Stimulated activated CD4-positive, alpha-beta T cell treated with anti-CD3 and anti-CD28 coated beads, Interleukin-1b, Interleukin-23, amount 100 ng/mL, for 1 hour (primary cell): ENCODE measurements around the gene RHOA.
A peak's percentile ranks its signal among the peaks of the same experiment; 100 is the strongest.
"Not testable (repeated sequence)": the region's sequence is repeated elsewhere in the genome, so short reads cannot be mapped to it uniquely, and the experiment has no call there.

ENCODE experiments used
- DNase-seq, 2 donors: peaks; one replicate each; pipeline ENCODE4 v3.0.0-alpha.2; 2020; ENCODE audit warnings: low read depth in 2 of 2

Gene RHOA

DNA sequence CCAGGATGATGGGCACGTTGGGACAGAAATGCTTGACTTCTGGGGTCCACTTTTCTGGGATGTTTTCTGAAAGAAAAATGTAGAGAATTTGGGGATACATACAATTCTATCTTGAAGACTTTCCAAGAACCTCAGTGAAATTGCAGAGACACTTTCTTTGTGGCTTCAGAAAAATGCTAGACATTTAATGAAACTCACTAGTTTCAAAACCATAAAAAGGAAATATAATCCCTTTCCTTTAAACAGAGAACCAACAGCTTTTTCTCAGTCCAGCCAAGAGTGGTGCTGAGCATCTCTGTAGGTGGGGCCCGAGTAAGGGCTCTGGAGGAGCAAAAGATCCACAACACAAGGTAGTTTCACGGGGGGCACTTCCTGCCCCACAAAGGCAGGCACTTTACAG lies 49.2 kb downstream of the RHOA start:
- no peak for DNase-seq

DNA sequence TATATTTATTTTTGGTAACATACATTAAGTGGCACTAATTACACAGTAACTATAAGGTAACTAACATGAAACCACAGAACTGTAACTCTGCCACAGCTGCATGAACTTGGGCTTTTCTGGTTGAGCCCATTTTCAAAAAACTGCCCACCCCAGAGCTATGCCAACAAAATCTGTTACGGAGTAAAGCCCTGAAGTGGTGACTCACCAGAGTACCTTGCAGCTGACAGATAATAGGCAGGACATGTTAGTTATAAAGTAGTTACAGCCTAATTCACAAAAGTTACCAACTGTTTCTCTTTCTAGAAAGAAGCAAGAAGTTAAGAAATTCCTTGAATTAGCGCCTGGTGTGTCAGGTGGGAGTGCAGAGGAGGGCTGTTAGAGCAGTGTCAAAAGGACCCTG lies 52.2 kb downstream of the RHOA start:
- DNase-seq: no peak

DNA sequence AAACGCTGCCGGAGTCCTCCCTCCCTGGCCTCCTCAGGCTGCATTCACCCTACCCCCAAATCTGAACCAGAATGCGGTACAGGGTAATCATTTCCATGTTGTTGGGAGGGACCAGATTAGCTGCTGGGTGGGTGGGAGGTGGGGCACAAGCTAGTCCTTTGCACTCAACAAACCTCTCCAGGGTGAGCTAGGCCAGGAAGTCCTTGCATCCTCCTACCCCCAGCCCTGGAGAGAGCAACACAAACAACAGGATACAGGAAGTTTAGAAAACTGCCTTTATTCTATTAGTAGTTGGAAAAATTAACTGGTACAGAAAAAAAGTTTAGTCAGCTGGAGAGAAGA lies 52.9 kb downstream of the RHOA start:
- no peak for DNase-seq

DNA sequence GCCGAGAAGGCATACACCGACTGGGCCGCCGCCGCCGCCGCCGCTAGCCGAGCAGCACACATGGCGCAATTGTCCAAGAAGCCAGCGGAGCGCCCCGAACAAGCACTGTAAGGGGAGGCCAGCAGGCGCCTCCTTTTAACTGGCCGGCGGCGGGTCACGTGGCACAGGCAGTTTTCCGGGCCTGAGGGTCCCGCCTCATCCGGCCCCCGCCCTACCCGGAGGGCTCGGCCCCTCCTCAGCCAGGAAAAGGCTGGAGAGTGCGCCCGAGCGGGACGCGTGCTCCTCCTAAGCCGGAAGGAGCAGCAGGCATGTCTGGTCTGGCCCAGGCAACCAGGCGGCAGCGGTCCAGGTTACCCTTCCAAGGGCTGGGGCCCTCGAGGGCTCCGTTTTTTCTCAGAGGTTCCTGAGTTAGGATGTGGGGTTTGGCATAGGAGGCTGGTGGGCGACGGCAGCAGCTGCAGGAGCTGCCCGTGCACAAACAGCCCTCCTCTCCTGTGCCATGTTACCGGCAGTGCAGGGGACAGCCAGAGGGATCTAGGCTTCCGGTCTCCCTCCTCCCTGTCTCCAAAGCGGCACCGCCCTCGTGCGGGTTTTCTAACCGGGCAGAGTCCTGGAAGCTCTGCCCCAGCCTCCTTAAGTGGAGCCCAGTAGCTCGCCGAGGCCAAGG lies 53.4 kb downstream of the RHOA start, which contains the start of gene GPX1:
TSS of gene GPX1 (minus strand) at position 137 of the 667 bp plus-strand sequence. CDS start at position 62, 75 bp downstream.
- peak; percentile 39 to 42 for DNase-seq

DNA sequence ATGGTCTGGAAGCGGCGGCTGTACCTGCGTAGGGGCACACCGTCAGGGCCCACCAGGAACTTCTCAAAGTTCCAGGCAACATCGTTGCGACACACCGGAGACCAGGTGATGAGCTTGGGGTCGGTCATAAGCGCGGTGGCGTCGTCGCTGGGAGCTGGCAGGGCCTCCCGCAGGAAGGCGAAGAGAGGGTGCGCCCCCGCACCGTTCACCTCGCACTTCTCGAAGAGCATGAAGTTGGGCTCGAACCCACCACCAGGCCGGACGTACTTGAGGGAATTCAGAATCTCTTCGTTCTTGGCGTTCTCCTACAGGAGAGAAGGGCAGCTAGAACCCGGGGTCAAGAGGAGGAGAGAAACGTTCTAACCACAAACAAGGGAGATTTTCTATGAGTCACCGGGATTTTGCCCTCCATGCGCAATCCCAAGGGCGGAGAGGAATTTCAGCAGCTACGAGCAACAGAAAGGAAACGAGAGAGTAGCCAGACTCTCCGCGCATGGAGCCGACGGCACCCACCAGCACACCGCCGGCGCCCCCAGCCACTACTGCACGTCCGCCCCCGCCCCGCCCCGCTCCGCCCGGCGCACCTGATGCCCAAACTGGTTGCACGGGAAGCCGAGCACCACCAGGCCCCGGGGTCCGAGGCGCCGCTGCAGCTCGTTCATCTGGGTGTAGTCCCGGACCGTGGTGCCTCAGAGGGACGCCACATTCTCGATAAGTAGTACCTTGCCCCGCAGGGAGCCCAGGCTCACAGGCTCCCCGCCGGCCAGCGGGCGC lies 54.1 kb downstream of the RHOA start:
- not testable (repeated sequence) for DNase-seq

DNA sequence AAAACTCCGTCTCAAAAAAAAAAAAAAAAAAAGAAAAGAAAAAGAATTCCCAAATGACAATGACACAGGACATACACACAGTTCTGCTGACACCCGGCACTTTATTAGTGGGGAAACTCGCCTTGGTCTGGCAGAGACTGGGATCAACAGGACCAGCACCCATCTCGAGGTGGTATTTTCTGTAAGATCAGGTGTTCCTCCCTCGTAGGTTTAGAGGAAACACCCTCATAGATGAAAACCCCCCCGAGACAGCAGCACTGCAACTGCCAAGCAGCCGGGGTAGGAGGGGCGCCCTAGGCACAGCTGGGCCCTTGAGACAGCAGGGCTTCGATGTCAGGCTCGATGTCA lies 54.7 kb downstream of the RHOA start:
- not testable (repeated sequence) for DNase-seq

DNA sequence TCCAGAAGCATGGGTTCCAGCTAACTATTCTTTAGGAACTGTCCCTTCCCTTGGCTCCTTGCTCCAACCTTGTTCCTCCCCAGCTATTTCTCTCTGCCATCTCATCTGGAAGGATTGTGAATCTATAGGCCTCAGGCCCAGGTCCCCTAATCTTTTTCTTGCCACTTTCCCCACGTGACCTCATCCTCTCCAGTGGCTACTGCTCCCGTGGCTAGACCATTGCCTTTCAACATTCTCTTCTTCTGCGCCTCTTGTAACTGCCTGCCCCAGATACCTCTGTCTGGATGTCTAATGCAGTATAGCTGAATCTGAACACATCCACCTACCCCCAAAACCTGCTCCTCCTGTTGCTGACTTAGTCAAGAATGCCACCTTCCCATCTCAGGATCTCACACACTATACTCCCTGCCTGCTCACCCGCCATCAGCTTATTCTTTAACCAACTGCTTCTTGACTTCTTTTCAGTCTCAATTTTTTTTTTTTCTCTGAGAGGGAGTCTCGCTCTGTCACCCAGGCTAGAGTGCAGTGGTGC lies 58.8 kb downstream of the RHOA start:
- no peak for DNase-seq

DNA sequence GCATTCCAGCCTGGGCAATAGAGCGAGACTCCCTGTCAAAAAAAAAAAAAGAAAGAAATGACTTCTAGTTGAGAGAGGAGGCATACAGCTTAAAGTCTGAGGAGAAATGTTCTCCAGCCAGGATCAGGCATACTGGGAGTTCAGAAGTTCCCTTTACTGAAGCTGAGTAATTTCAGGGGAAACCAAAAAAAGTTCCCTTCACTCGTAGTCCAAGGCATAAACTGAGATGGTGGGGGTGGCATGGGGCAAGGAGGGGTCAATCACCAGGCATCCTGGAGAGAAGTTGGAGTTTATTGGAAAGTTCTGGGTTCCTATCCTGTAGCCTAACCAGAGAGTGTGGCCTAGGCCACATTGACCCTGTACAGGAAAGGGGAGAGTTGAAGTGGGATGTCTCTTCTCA lies 59.5 kb downstream of the RHOA start:
- DNase-seq: no peak

DNA sequence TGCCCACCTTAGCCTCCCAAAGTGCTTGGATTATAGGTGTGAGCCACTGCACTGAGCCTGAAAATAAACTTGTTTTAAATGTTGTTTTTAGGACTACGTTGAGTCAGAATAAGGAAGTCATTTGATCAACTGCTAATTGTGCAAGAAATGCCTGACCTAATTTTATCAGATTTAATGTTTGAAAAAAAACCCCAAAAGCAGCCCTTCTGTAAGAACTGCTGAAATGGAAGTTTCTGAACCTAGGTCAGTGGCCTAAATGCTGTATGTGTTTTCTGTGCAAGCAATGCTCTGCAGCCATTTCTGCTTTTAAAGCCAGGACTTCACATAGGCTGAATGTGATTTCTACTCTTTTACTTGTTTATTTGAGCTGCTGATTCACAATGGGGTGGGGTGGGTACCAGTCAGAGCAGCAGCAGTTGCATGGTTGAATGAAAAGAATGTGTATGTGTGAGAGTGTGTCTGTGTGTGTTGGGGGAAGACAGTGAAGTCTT lies 60.2 kb downstream of the RHOA start:
- DNase-seq: no peak

DNA sequence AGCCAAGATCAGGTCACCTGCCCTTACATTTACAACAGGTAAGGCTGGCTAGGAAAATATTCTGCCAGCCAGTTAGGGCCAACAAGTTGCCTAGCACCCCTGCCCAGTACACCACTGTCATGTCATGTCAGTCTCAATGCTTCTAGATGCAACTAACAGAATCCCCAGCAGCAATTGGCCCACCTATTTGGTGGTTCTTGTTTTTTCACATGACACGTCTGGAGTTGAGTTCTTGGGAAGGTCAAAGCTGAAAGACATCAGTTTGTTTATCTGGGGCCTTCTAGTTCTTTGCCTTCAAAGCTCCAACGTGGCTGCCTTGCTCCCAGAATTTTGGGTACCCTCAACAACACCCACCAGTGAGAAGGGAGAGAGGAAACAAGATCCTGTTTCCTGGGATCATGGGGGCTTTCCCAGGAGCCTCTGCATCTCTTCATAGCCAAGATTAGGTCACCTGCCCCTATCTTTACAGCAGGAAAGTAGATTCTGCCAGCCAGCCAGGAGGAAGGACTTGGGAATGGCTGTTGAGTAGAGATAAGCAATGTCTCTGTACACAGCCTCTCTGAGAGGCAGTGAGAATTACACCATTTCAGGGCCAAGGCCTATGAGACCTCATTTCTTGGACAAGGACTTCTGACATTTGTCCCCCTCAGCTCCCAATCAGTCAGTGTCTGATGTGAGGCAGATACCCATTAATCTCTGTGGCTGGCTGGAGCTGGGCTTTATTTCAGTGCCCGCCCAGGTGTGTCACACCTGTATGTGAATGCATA lies 62.2 kb downstream of the RHOA start:
- DNase-seq: no peak

DNA sequence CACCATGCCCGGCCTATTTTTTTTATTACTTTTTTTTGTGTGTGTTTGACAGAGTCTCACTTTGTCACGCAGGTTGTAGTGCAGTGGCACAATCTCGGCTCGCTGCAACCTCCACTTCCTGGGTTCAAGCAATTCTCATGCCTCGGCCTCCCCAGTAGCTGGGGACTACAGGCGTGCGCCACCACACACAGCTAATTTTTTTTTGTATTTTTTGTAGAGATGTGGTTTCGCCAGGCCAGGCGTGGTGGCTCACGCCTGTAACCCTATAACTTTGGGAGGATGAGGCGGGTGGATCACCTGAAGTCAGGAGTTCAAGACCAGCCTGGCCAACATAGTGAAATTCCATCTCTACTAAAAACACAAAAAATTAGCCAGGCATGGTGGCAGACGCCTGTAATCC lies 63.4 kb downstream of the RHOA start:
- DNase-seq: not testable (repeated sequence)

DNA sequence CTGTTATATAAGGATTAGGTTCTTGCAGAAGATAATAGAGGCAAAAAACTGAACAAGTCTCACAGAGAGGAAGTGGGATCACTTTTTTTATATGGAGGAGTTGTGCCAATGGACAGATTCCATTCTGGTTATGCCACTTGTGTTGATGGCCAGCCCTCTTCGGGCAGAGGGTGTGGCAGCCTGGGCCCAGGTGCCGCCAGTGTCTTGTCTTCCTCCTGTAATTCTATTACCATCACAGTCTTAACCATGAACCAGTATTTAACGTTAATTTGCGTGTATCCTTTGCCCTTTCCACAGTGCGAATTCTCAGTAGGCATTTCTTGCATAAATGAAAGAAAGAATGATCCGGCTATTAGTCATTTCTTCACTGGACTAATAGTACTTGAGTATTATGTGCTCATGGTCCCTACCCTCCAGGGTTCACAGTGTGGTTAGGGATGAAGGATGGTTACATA lies 65.0 kb downstream of the RHOA start:
- no peak for DNase-seq

DNA sequence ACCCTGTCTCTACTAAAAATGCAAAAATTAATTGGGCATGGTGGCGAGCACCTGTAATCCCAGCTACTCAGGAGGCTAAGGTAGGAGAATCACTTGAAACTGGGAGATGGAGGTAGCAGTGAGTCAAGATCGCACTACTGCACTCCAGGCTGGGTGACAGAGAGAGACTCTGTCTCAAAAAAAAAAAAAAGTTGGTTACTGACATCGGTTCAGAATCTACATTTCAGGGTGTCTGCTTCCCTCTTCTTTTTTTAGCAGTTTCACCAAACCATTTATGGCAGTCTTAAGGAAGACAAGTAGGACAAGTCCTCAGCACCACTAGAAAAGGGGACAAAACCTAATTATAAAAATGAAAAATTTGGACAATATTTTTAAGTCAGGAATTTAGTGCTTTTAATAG lies 68.6 kb downstream of the RHOA start:
- no peak for DNase-seq

DNA sequence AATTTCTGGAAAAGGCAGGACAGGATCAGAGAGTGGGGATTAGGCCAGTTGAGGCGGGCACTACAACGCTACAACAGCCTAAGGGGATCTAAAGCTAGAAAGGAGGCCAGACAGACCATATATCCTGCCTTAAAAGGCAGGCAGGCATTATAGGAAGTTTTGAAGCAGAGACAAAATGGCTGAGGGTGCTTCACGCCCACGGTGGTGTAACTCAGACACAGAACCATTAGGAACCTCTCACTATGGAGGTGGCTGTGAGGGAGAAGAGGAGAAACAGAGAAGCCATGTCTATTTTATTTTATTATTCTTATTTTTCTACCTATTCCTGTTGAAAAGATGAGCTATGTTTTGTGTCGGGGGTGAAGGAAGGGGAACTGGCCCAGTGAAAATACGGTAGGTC lies 69.8 kb downstream of the RHOA start:
- DNase-seq: no peak

DNA sequence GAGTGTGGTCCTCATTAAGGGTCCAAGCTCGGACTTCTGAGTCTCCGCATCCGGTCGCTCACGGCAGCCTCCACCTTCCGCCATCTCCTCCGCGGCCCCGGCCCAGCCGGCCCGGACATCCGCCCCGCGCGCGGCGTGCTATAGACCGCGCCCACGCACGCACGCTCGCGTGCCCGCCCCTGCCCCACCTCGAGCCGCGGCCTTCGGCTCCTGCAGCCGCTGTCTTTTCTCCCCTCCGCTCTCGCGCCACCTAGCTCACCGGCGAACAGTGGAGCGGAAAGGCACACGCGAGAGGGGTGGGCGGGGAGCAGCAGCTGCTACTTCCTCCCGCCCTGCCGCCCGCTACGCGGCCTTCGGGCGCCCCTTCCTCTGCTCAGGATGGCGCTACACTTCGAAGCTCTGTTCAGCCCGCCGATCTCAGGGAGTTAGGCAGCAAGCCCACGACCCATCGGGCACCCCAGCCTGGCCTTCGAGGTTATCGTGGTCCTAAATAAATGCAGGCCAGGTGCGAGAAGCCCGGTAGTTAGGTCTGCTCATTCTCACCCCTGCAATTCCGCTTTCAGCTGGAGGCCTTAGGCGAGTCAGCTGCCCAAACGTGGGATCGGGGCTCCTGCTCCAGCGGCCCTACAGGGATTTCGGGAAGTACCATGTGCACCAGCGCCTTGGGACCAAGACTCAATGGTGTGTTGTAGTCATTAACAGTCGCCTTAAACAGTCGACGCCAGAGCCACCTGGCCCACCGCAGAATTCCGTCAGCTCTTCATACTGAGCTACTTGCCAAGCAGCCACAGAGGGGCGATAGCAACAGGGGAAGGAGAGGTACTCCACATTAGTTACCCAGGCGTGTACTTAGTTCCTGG lies 71.6 kb downstream of the RHOA start, which contains the start of gene USP4:
TSS of gene USP4 (minus strand) at position 113 of the 860 bp plus-strand sequence. CDS start at position 84, 29 bp downstream.
- peak; percentile 80 to 83 for DNase-seq

DNA sequence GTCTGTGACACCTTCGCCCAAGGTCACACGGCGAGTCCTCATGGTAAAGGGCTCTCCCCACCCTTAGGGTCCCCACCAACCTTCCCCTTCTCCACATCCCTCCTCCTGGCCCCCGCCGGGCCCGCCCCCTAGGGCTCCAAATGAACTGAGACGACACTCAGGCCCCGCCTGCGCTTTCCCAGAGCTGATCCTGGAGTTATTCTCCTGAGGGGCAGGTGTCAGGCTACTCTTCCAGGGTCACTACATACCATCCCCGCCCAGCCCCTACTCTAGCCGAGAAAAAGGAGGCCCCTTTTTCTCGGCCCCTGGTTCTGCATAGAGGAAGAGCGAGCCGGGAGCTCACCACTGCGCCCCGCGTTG lies 72.2 kb downstream of the RHOA start:
- no peak for DNase-seq

DNA sequence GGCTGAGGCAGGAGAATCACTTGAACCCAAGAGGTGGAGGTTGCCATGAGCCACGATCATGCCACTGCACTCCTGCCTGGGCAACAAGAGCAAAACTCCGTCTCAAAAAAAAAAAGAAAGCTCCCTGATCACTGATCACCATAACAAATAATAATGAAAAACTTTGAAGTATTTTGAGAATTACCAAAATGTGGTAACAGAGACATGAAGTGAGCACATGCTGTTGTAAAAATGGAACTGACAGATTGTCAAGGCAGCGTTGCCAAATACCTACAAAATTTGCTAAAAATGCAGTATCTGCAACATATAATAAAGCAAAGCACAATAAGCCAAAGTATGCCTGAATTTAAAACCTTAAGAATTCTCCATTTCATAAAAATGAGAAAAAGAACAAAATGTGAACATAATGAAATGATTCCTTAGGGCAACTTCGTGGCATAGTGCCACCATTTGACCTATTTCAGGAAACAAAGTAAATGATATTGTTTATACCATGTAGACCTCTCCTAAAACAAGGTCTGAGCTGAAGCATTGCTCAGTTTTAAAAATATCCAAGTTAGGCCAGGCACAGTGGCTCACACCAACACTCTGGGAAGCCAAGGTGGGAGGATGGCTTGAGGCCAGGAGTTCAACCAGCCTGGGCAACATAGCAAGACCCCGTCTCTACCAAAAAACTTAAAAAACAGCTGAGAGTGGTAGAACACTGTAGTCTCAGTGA lies 77.7 kb downstream of the RHOA start:
- DNase-seq: no peak

DNA sequence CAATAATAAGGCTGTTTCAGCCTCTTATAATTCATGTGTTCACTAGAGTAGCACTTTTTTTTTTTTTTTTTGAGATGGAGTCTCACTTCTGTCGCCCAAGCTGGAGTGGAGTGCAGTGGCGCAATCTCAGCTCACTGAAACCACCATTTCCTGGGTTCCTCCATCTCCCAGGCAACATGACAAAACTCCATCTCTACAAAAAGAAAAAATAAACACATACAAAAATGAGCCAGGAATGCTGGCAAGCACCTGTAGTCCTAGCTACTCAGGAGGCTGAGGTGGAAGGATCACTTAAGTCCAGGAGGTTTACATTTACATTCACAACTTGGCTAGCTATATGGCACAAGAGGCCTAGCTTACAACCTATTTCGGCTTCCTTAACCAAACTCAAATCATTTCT lies 78.7 kb downstream of the RHOA start:
- no peak for DNase-seq

DNA sequence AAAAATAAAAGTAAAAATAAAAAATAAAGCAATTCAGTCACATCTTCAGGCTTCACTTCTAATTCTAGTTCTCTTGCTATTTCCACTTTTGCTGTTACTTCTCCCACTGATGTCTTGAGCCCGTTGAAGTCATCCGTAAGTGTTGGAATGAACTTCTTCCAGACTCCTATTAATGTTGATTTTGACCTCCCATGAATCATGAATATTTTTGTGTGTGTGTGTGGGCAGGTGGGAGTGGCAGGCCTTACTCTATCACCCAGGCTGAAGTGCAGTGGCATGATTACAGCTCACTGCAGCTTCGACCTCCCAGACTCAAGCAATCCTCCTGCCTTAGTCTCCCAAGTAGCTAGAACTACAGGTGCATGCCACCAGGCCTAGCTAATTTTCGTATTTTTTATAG lies 82.6 kb downstream of the RHOA start:
- DNase-seq: no peak

DNA sequence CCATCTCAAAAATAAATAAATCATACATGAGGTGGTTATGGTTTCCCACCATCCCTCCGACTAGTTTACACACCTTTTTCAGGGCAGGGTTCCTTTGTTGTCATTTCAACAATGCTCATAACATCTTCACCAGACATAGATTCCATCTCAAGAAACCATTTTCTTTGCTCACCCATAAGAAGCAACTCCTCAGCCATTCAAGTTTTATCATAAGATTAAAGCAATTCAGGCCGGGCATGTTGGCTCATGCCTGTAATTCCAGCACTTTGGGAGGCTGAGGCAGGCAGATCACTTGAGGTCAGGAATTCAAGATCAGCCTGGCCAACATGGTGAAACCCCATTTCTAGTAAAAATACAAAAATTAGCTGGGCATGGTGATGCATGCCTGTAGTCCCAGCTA lies 83.4 kb downstream of the RHOA start:
- DNase-seq: not testable (repeated sequence)

DNA sequence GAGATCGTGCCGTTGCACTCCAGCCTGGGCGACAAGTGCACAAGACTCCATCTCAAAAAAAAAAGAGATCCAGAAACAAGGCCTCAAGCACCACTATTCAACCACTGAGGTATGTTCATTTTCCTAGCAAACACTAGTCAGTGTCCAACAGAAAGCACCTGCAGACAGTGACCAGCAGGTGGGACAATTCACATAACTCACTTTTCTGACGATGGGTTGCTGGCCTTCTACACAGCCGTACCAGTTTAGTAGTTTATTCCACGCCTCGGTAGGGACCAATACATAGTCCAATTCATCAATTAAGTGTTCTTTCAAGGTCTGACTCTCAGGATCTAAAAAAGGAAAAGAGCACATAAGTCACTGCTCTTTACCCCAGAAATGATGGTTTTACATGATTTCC lies 84.3 kb downstream of the RHOA start:
- no peak for DNase-seq
